Aorta (tissue), 5 donors: ENCODE data around the gene FABP6. TPM values are rescaled to one million over a fixed set of nuclear protein-coding genes. Genes with fewer than 3 reads are reported as not detected.
"Not testable (repeated sequence)": the region's sequence is repeated elsewhere in the genome, so short reads cannot be mapped to it uniquely, and the experiment has no call there.

Source experiments
- ATAC-seq: fragments of 200-7000 bp; cut with Tn5 transposase; one replicate; pipeline ENCODE4 v1.9.1; 2022; ENCODE audit warnings: moderate library complexity; ENCODE audit not compliant: low FRiP score
- DNase-seq, 2 donors: peaks; one replicate each; pipeline ENCODE4 v3.0.0-alpha.2; 2020
- H3K27ac ChIP-seq, 2 donors: one replicate each; pipeline ENCODE4 v1.5.1; 2013; ENCODE audit warnings: low read length in 2 of 2, mild to moderate bottlenecking in 2 of 2, moderate library complexity in 2 of 2, control low read depth in 1 of 2, inconsistent platforms in 1 of 2, low read depth in 1 of 2
- H3K27me3 ChIP-seq, 2 donors: one replicate each; pipeline ENCODE4 v1.6.1; 2013; ENCODE audit warnings: control low read depth in 1 of 2, low read length in 1 of 2, mild to moderate bottlenecking in 1 of 2, moderate library complexity in 1 of 2; ENCODE audit not compliant: insufficient read depth in 2 of 2, control insufficient read depth in 1 of 2
- H3K36me3 ChIP-seq, 2 donors: one replicate each; pipeline ENCODE4 v1.6.1; 2013; ENCODE audit warnings: control low read depth in 1 of 2, low read length in 1 of 2, mild to moderate bottlenecking in 1 of 2; ENCODE audit not compliant: insufficient read depth in 2 of 2, control insufficient read depth in 1 of 2
- H3K4me1 ChIP-seq, 2 donors: one replicate each; pipeline ENCODE4 v1.6.1; 2013; ENCODE audit warnings: low read length in 2 of 2, control low read depth in 1 of 2, mild to moderate bottlenecking in 1 of 2, moderate library complexity in 1 of 2; ENCODE audit not compliant: insufficient read depth in 2 of 2, control insufficient read depth in 1 of 2
- H3K4me3 ChIP-seq, 2 donors: one replicate each; pipeline ENCODE4 v1.5.1; 2013; ENCODE audit warnings: low read length in 2 of 2, control low read depth in 1 of 2, mild to moderate bottlenecking in 1 of 2
- H3K9me3 ChIP-seq: one replicate; pipeline ENCODE4 v1.6.1; 2013; ENCODE audit warnings: mild to moderate bottlenecking, low read length; ENCODE audit not compliant: control insufficient read depth
- WGBS, 2 donors: extraction: QIAGEN DNeasy Blood & Tissue Kit; methylation state at CpG; one replicate each; pipeline ENCODE4 v1.1.7; 2013; 5-methylcytosine and 5-hydroxymethylcytosine counted together
- intact Hi-C, 2 donors: fragments of 100-400 bp; cut with DNase I; formaldehyde crosslinking; loops; one replicate each; pipeline versions ENCODE4 v1.14.2 to v1.15.0; 2022
- polyA plus RNA-seq, 2 donors: library from polyadenylated mRNA; stranded (reverse); fragments of 200-250 nt; gene quantifications; one replicate each; pipeline ENCODE4 v1.2.3, GENCODE V29; 2013
- total RNA-seq, 2 donors: library from RNA; stranded (reverse); fragmentation: NEBNext Ultra II Directional; extraction: Animal tissue kit (Norgen Biotek cat#: 25700); gene quantifications; one replicate each; pipeline ENCODE4 v1.2.1, GENCODE V29; 2021
- donor health status: healthy with polysubstance abuse.
- donor health status: Bipolar disorder and iron deficiency.
- donor health status: DM: no; HTN: no; CAD: no.
- donor health status: DM: no; HTN: no; CAD: no.
- donor health status: DM: yes; HTN: yes; CAD: no.

The FABP6 gene
- total and polyA plus RNA-seq, 4 donors: not detected

DNA sequence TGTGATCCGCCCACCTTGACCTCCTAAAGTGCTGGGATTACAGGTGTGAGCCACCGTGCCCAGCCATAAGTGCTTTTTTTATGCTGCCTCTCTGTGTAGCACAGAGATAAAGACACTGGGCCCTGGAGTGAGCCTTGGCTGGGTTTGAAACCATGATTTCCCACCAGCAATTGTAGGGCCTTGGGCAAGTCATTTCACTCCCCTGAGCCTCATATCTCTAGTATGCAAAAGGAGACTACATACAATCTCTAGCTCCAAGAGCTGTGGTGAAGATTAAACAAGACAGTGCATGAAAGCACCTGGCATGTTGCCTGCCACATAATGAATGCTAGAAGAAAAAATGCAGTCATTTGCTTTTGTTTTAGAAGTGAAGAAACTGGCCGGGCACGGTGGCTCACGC, 3.9 kb downstream of the FABP6 start:
- no peak overlapping the region for H3K4me3 ChIP-seq
- 86 to 92% methylated on average over 5 of the region's 5 CpGs for WGBS, 2 donors
- no peaks in the 10 kb centered on the region for H3K36me3 ChIP-seq
- H3K9me3 ChIP-seq: no peaks in the 10 kb centered on the region
- no peaks in the 10 kb centered on the region for H3K4me1 ChIP-seq
- intact Hi-C loops: no loop called here
- no peak overlapping the region for H3K27ac ChIP-seq
- no peaks in the 10 kb centered on the region for H3K27me3 ChIP-seq
- ATAC-seq (no peak), DNase-seq (no peak)

DNA sequence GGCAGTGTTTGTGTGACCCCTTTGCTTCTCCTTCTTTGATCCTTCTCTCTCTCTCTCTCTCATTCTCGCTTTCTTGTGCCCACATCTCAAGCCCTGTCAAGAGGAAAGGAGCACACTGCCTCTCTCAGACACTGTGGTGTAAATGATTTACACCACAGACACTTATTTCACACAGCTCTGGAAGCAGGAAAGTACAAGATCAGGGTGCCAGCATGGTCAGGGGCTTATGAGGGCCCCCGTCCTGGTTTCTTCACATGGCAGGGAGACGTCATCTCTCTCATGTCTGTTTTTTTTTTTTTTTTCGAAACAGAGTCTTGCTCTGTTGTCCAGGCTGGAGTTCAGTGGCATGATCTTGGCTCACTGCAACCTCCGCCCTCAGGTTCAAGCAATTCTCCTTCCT, 6.4 kb downstream of the FABP6 start:
- intact Hi-C loops: no loop called here
- Histone ChIP-seq H3K9me3 (no peaks in the 10 kb centered on the region), H3K27ac (no peak overlapping the region), H3K27me3 (no peaks in the 10 kb centered on the region), H3K4me3 (no peak overlapping the region), H3K36me3 (no peaks in the 10 kb centered on the region), H3K4me1 (no peaks in the 10 kb centered on the region)
- no peak for DNase-seq
- ATAC-seq: no peak
- 87 to 91% methylated on average over 4 to 5 of the region's 5 CpGs for WGBS, 2 donors

DNA sequence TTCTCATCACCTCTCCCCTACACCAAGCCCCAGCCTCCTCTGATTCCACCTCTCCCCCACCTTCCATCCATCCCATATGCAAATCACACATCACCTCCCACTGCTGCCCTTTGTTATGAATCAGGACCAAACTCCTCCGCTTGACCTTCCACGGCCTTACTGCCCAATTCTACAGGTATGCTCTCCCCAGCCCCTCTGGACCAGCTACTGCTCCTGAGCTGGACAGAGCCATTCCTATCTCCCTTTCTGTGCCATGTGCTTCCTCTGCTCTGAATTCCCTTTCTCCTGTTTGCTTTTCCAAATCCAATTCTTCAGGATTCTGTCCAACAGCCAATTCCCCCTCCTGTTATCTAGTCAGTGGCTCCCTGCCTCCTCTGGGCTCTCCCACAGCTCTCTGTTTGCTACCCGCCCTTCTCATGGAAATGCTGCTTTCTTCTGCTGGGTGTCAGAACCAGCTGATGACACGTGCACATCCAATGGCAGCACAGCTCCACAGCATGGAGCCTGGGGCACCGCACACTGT, 8.3 kb downstream of the FABP6 start:
- WGBS, 2 donors: 62 to 67% methylated on average over 5 of the region's 5 CpGs
- no peak for ATAC-seq
- Histone ChIP-seq H3K36me3 (no peaks in the 10 kb centered on the region), H3K27ac (no peak overlapping the region), H3K27me3 (no peaks in the 10 kb centered on the region), H3K9me3 (no peaks in the 10 kb centered on the region), H3K4me3 (no peak overlapping the region), H3K4me1 (no peaks in the 10 kb centered on the region)
- DNase-seq: no peak
- intact Hi-C loops: no loop called here

DNA sequence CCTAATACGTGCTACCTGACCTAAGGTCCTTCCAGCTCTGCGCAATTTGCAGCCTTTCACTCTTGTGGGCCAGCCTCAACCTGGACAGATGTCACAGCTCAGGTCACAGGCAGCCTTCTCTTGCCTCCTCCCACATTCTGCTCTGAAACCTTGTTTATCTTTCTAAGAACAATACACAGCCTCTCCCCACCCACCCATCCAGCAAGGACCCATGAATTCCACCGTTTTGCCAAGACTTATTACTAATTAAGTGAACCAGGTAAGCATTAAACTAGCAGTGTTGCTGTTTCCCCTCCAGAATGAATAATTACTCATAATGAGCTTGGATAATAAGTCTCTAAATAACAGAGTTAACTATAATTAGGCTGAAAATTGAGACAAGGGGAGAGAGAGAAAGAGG, 11.0 kb downstream of the FABP6 start:
- no peaks in the 10 kb centered on the region for H3K4me1 ChIP-seq
- no peak overlapping the region for H3K27ac ChIP-seq
- no peaks in the 10 kb centered on the region for H3K36me3 ChIP-seq
- no peaks in the 10 kb centered on the region for H3K27me3 ChIP-seq
- ATAC-seq (no peak), DNase-seq (no peak)
- no peaks in the 10 kb centered on the region for H3K9me3 ChIP-seq
- no peak overlapping the region for H3K4me3 ChIP-seq
- 27 to 29% methylated on average over 3 of the region's 3 CpGs for WGBS, 2 donors
- intact Hi-C loops: no loop called here

DNA sequence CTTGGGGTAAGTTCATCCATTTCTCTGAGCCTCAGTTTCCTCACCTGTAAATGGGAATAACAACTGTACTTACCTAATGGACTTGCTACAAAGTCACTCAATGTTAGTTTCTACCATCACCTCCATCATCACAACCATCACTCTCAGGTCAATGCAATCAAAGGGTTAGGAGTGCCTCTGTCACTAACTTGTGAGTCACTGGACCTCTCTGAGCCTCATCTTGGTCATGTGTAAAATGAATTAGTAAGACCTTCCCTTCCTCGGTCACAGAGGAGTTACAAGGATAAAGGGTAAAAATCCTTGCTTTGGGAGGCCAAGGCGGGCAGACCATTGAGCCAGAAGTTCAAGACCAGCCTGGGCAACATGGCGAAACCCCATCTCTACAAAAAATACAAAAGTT, 12.8 kb downstream of the FABP6 start:
- Histone ChIP-seq H3K36me3 (no peaks in the 10 kb centered on the region), H3K4me3 (no peak overlapping the region), H3K9me3 (no peaks in the 10 kb centered on the region), H3K4me1 (no peaks in the 10 kb centered on the region), H3K27ac (no peak overlapping the region), H3K27me3 (no peaks in the 10 kb centered on the region)
- 81 to 87% methylated on average over 3 of the region's 3 CpGs for WGBS, 2 donors
- ATAC-seq (no peak), DNase-seq (no peak)
- intact Hi-C loops: no loop called here

DNA sequence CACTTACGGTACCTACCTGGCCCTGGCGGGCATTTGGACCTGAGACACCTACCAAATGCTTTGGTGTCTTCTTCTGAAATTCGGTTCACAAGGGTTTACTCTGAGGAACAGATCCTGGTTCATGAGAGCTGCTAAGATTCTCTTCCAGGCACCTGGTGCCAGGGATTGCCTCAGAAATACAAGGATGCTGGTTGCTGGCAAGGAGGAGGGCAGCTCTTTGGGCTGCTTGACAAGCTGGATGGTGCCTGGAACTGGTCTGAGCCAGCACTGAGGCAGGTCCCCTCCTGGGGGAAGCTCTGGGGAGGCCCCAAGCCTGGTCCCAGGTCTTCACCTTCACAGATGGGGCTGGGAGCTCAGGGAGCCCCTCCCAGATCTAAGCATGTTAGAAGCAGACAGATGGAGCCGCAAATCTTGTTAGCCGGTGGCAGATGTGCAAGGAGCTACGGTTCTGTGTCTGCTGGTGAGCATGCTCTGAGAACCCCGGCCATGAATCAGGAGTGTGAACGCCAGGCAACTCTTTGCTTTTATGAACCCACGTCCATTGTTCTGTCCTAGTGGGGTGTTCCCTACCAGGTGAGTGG, 16.3 kb downstream of the FABP6 start:
- no peak for ATAC-seq
- WGBS, 2 donors: 72 to 78% methylated on average over 9 of the region's 9 CpGs
- intact Hi-C loops: no loop called here
- Histone ChIP-seq H3K4me3 (no peak overlapping the region), H3K27ac (no peak overlapping the region), H3K9me3 (no peaks in the 10 kb centered on the region), H3K27me3 (no peaks in the 10 kb centered on the region), H3K4me1 (no peaks in the 10 kb centered on the region), H3K36me3 (no peaks in the 10 kb centered on the region)
- no peak for DNase-seq

DNA sequence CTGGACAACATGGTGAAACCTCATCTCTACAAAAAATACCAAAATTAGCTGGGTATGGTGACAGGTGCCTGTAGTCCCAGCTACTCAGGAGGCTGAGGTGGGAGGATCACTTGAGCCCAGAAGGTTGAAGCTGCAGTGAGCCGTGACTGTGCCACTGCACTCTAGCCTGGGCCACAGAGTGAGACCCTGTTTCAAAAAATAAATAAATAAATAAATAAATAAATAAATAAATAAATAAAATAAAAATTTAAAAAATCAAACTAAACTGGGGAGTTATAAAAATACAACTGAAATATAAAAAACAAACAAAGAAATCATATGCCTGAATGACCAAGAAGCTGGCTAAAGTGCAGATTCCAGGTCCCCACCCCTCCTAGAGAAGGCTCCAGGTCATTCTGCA, 20.3 kb downstream of the FABP6 start:
- ATAC-seq, intact Hi-C loops, H3K27ac ChIP-seq, H3K9me3 ChIP-seq, H3K36me3 ChIP-seq, H3K4me1 ChIP-seq, H3K4me3 ChIP-seq, DNase-seq, H3K27me3 ChIP-seq: not testable (repeated sequence)
- WGBS, 2 donors: 98 to 100% methylated on average over 1 of the region's 1 CpG

DNA sequence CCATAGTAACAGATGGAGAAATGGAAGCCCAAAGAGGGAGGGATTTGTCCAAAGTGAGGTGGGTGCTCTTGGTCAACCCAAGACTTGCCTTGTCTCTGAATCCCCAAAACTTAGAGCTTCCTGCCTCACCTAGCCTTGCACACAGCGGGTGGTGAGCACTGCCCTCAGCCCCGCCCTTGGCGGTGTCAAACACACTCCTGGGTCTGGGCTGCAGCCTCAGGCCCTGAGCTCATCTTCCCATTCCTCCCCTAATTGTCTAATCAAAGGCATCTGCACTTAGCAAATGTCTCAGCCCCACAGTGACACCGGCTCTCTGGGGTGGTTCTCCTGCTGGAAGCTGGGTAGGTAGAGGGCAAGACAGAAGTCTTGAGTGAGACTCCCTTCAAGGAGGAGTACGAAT, 20.9 kb downstream of the FABP6 start:
- WGBS, 2 donors: 94 to 96% methylated on average over 5 of the region's 5 CpGs
- intact Hi-C loops: no loop called here
- no peak for ATAC-seq

DNA sequence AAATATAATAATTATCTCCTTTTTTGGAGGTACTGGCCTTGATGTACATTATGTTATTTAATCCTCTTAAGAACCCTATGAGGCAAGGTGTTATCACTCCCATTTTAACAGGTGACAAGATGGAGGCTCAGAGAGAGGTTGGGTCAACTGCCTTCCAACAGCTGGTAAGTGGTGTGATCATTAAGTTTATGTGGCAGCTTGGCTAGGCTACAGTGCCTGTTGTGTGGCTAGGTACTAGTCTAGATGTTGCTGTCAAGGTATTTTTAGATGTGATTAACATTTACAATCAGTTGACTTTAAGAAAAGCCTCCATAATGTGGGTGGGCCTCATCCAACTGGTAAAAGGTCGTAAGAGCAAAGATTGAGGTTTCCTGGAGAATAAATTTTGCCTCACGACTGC, 21.5 kb downstream of the FABP6 start:
- ATAC-seq (no peak), DNase-seq (no peak)
- Histone ChIP-seq H3K9me3 (no peaks in the 10 kb centered on the region), H3K4me1 (no peaks in the 10 kb centered on the region), H3K36me3 (peaks cover 0 to 2% of the 10 kb centered on the region in 2 donors), H3K4me3 (no peak overlapping the region), H3K27me3 (no peaks in the 10 kb centered on the region), H3K27ac (no peak overlapping the region)
- intact Hi-C loops: no loop called here
- WGBS, 2 donors: 78 to 79% methylated on average over 2 of the region's 2 CpGs

More for the DNA sequence above, 20.9 kb downstream of the FABP6 start:
- H3K27me3 ChIP-seq: no peaks in the 10 kb centered on the region
- no peak overlapping the region for H3K27ac ChIP-seq
- DNase-seq: no peak
- no peaks in the 10 kb centered on the region for H3K4me1 ChIP-seq
- no peaks in the 10 kb centered on the region for H3K9me3 ChIP-seq
- H3K36me3 ChIP-seq: peaks cover 0 to 2% of the 10 kb centered on the region in 2 donors
- no peak overlapping the region for H3K4me3 ChIP-seq
